Measurements from ENCODE around the gene INPP5A. TPM values are rescaled to one million over a fixed set of nuclear protein-coding genes. Genes with fewer than 3 reads are reported as not detected.

INPP5A gene
- total RNA-seq, 1 experiment from 2014 or later, result 12.3 TPM

- Histone ChIP-seq H3K9me2 (ENCODE audit: insufficient read depth) (no peaks in the 10 kb centered on the region), H4K20me1 (ENCODE audit: insufficient read depth) (no peaks in the 10 kb centered on the region), H3K79me2 (ENCODE audit: insufficient read depth, low read length) (no peaks in the 10 kb centered on the region), H3K27me3 (ENCODE audit: insufficient read depth, low read length) (no peaks in the 10 kb centered on the region), H3K9me3 (ENCODE audit: control insufficient read depth in 1 of 2, insufficient read depth in 1 of 2, low read depth in 1 of 2, low read length in 2 of 2) (no peaks in the 10 kb centered on the region), H2AFZ (ENCODE audit: low read depth, low read length, poor library complexity, severe bottlenecking) (no peak overlapping the region), H3K4me3 (replicated peaks in 1 of 2; ENCODE audit: low read depth in 1 of 2, low read length in 2 of 2) (no peak overlapping the region), H3K4me2 (ENCODE audit: low read length) (no peak overlapping the region), H3K9ac (ENCODE audit: low read length) (no peak overlapping the region), H3K36me3 (ENCODE audit: control insufficient read depth in 1 of 2, insufficient read depth in 2 of 2, low read length in 2 of 2) (no peaks in the 10 kb centered on the region), H3K4me1 (ENCODE audit: control insufficient read depth in 1 of 2, insufficient read depth in 2 of 2, low read length in 2 of 2) (no peaks in the 10 kb centered on the region), H3K27ac (ENCODE audit: low read depth, low read length) (no peak overlapping the region)
- ChIA-PET POLR2A (no interaction called here), RAD21 (ENCODE audit: low non-redundant PET in 1 of 2, low total read pairs in 2 of 2, uncharacterized antibody in 2 of 2, unreplicated experiment in 2 of 2) (no interaction called here), CTCF (no interaction called here)
- DNase-seq (ENCODE audit: low read depth, low spot score) (no peak), ATAC-seq (no peak)
- intact Hi-C loops (cut with micrococcal nuclease), result no loop called here
- BruUV-seq (replicated peaks), result no TSS peak
- no peak for TF ChIP-seq EGR1 (IDR thresholded peaks at IDR 0.05; ENCODE audit: low read depth)
These were observed 211.2 kb downstream of the INPP5A start for GRCh38 chr10:132748545-132749370.

GRCh38 chr10:132749371-132749795, 211.8 kb downstream of the INPP5A start:
- Histone ChIP-seq H4K20me1 (ENCODE audit: insufficient read depth) (no peaks in the 10 kb centered on the region), H3K27me3 (ENCODE audit: insufficient read depth, low read length) (no peaks in the 10 kb centered on the region), H3K4me1 (ENCODE audit: control insufficient read depth in 1 of 2, insufficient read depth in 2 of 2, low read length in 2 of 2) (no peaks in the 10 kb centered on the region), H3K36me3 (ENCODE audit: control insufficient read depth in 1 of 2, insufficient read depth in 2 of 2, low read length in 2 of 2) (no peaks in the 10 kb centered on the region), H3K27ac (ENCODE audit: low read depth, low read length) (no peak overlapping the region), H3K79me2 (ENCODE audit: insufficient read depth, low read length) (no peaks in the 10 kb centered on the region), H3K9me2 (ENCODE audit: insufficient read depth) (no peaks in the 10 kb centered on the region), H3K9me3 (ENCODE audit: control insufficient read depth in 1 of 2, insufficient read depth in 1 of 2, low read depth in 1 of 2, low read length in 2 of 2) (no peaks in the 10 kb centered on the region), H3K4me3 (replicated peaks in 1 of 2; ENCODE audit: low read depth in 1 of 2, low read length in 2 of 2) (no peak overlapping the region), H3K9ac (ENCODE audit: low read length) (no peak overlapping the region), H3K4me2 (ENCODE audit: low read length) (no peak overlapping the region), H2AFZ (ENCODE audit: low read depth, low read length, poor library complexity, severe bottlenecking) (no peak overlapping the region)
- TF ChIP-seq ZNF274 (IDR thresholded peaks at IDR 0.05; ENCODE audit: low read depth, low read length) (no peak), ATF3 (IDR thresholded peaks at IDR 0.05) (no peak), MAX (IDR thresholded peaks at IDR 0.05) (no peak), CEBPB (IDR thresholded peaks at IDR 0.05; ENCODE audit: low read depth) (no peak), SIN3A (IDR thresholded peaks at IDR 0.05; ENCODE audit: low read depth) (no peak), POLR2A (IDR thresholded peaks at IDR 0.05; ENCODE audit: borderline replicate concordance, extremely low read depth, insufficient read depth, insufficient read length) (no peak), EZH2 (IDR thresholded peaks at IDR 0.05) (no peak)
- ATAC-seq (no peak), DNase-seq (ENCODE audit: low read depth, low spot score) (no peak)
- ChIA-PET RAD21 (ENCODE audit: low non-redundant PET in 1 of 2, low total read pairs in 2 of 2, uncharacterized antibody in 2 of 2, unreplicated experiment in 2 of 2) (no interaction called here), CTCF (no interaction called here), POLR2A (no interaction called here)
- BruUV-seq (replicated peaks), result no TSS peak
- intact Hi-C loops (cut with micrococcal nuclease), result no loop called here
